Mesendoderm (in vitro differentiated cells): ENCODE results near the gene RHAG.
A peak's percentile ranks its signal among the peaks of the same experiment; 100 is the strongest.
"Not testable (repeated sequence)": the region's sequence is repeated elsewhere in the genome, so short reads cannot be mapped to it uniquely, and the experiment has no call there.

Experiments used
- DNase-seq: peaks from one replicate; pipeline ENCODE4 v3.0.0; 2013
- H2AK5ac ChIP-seq: 2 replicates; pipeline ENCODE4 v1.6.1; 2013; ENCODE audit warnings: low read length, inconsistent platforms
- H2BK120ac ChIP-seq: 2 replicates; pipeline ENCODE4 v1.6.1; 2013; ENCODE audit warnings: low read depth, mild to moderate bottlenecking, low read length, moderate library complexity, mixed read lengths
- H2BK15ac ChIP-seq: replicated peaks from 2 replicates; pipeline ENCODE4 v1.6.1; 2013; ENCODE audit warnings: low read depth, mild to moderate bottlenecking, moderate library complexity
- H2BK5ac ChIP-seq: 2 replicates; pipeline ENCODE4 v1.6.1; 2013; ENCODE audit warnings: low read length, inconsistent platforms
- H3K18ac ChIP-seq: 2 replicates; pipeline ENCODE4 v1.6.1; 2013; ENCODE audit warnings: mild to moderate bottlenecking, low read length, mixed read lengths
- H3K23ac ChIP-seq: one replicate; pipeline ENCODE4 v1.6.1; 2013; ENCODE audit warnings: low read length
- H3K27ac ChIP-seq: 2 replicates; pipeline ENCODE4 v1.5.1; 2013; ENCODE audit warnings: low read depth, mild to moderate bottlenecking, inconsistent platforms, low read length, moderate library complexity
- H3K27me3 ChIP-seq: 2 replicates; pipeline ENCODE4 v1.6.1; 2013; ENCODE audit warnings: low read length, control low read depth, mild to moderate bottlenecking, inconsistent platforms; ENCODE audit not compliant: insufficient read depth, poor library complexity
- H3K36me3 ChIP-seq: 2 replicates; pipeline ENCODE4 v1.6.1; 2013; ENCODE audit warnings: low read length, inconsistent platforms; ENCODE audit not compliant: control insufficient read depth, insufficient read depth
- H3K4ac ChIP-seq: one replicate; pipeline ENCODE4 v1.6.1; 2013; ENCODE audit warnings: low read depth, mild to moderate bottlenecking, low read length, moderate library complexity
- H3K4me1 ChIP-seq: 2 replicates; pipeline ENCODE4 v1.6.1; 2013; ENCODE audit warnings: low read depth, low read length, inconsistent platforms; ENCODE audit not compliant: control insufficient read depth
- H3K4me2 ChIP-seq: 2 replicates; pipeline ENCODE4 v1.6.1; 2013; ENCODE audit warnings: low read length
- H3K4me3 ChIP-seq: 2 replicates; pipeline ENCODE4 v1.5.1; 2013; ENCODE audit warnings: mild to moderate bottlenecking, low read length
- H3K56ac ChIP-seq: one replicate; pipeline ENCODE4 v1.6.1; 2013; ENCODE audit warnings: low read length
- H3K79me1 ChIP-seq: 2 replicates; pipeline ENCODE4 v1.6.1; 2013; ENCODE audit warnings: low read length, inconsistent platforms
- H3K79me2 ChIP-seq: 2 replicates; pipeline ENCODE4 v1.6.1; 2013; ENCODE audit warnings: mild to moderate bottlenecking, low read length; ENCODE audit not compliant: control insufficient read depth, insufficient read depth
- H3K9ac ChIP-seq: 2 replicates; pipeline ENCODE4 v1.6.1; 2013; ENCODE audit warnings: low read length, inconsistent platforms
- H4K5ac ChIP-seq: one replicate; pipeline ENCODE4 v1.6.1; 2013; ENCODE audit warnings: low read length
- H4K8ac ChIP-seq: one replicate; pipeline ENCODE4 v1.6.1; 2013; ENCODE audit warnings: low read depth, mild to moderate bottlenecking, control low read depth, low read length, moderate library complexity
- WGBS: extraction: QIAGEN DNeasy Blood & Tissue Kit; methylation state at CpG from one replicate; pipeline ENCODE4 v1.1.7; 2013; ENCODE audit warnings: low lambda C conversion rate, missing lambda C conversion rate; ENCODE audit not compliant: insufficient coverage; ENCODE audit errors: extremely low coverage; 5-methylcytosine and 5-hydroxymethylcytosine counted together

RHAG gene

DNA sequence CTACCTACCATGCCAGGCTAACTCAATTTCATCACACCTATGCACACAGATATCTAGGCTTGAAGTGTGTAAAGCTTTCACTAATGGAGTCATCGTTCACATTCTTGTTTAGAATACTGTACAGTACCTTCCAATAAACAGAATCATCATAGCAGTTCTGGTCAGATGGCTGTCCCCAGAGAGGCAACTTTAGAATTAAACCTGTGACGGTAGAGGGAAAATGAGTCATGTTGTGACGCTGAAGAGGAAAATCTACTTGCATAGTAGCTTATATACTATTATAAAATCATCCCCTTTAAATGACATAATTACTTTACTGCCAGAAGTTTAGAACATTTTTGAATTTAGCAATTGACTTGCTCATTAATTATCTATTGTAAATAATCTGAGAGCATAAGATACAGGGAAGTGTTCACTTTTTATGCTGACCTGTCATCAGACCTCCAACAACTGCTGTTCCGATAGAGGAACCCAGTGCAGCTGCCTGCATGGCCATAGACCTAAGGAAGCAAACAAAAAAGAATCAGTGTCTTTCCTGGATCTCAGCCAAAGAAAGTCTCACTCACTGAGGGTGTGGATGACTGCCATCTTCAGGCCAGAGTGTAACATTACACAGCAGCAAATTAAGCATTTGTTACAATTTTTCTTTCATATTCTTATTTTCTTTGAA, 29.8 kb downstream of the RHAG start:
- Histone ChIP-seq H3K18ac (no peak overlapping the region), H4K8ac (no peak overlapping the region), H3K4me2 (no peak overlapping the region), H3K4me3 (no peak overlapping the region), H3K4me1 (no peaks in the 10 kb centered on the region), H3K23ac (no peak overlapping the region), H4K5ac (no peak overlapping the region), H2AK5ac (no peak overlapping the region), H2BK120ac (no peak overlapping the region), H3K27ac (no peak overlapping the region), H2BK5ac (no peak overlapping the region), H3K36me3 (no peaks in the 10 kb centered on the region), H3K79me2 (no peaks in the 10 kb centered on the region), H3K27me3 (no peaks in the 10 kb centered on the region), H3K9ac (no peak overlapping the region), H3K79me1 (no peaks in the 10 kb centered on the region), H3K56ac (no peak overlapping the region), H2BK15ac (no peak overlapping the region), H3K4ac (no peak overlapping the region)
- whole genome bisulfite sequencing = no CpG with 5 or more reads among the region's 4 CpGs
- peak; percentile 70 for DNase-seq

DNA sequence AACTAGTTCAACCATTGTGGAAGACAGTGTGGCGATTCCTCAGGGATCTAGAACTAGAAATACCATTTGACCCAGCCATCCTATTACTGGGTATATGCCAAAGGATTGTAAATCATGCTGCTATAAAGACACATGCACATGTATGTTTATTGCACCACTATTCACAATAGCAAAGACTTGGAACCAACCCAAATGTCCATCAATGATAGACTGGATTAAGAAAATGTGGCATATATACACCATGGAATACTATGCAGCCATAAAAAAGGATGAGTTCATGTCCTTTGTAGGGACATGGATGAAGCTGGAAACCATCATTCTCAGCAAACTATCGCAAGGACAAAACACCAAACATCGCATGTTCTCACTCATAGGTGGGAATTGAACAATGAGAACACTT, 32.6 kb downstream of the RHAG start:
- not testable (repeated sequence) for H3K4me3 ChIP-seq, DNase-seq

DNA sequence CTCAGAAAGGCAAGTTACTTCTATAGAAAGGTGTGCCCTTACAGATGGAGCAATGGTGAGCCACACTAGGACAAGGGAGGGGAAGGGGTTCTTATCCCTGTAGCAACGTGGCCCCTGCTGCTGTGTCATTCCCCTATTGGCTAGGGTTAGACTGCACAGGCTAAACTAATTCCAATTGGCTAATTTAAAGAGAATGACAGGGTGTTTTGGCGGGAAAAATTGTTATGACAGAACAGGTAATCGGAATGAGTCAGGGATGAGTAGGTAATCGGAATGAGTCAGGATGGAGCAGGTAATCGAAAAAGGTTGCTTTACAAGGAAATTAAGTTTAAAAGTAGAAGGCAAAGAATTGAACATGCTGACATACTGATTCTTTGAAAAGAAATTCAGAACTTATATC, 49.4 kb downstream of the RHAG start:
- not testable (repeated sequence) for H2BK5ac ChIP-seq, H3K56ac ChIP-seq, H3K27me3 ChIP-seq, H4K8ac ChIP-seq, H3K79me2 ChIP-seq, H3K4me2 ChIP-seq, H4K5ac ChIP-seq, H3K18ac ChIP-seq, H3K36me3 ChIP-seq, H2BK120ac ChIP-seq, H3K4ac ChIP-seq, H3K9ac ChIP-seq, H3K4me1 ChIP-seq, H2BK15ac ChIP-seq, H3K79me1 ChIP-seq, H2AK5ac ChIP-seq, H3K4me3 ChIP-seq, H3K27ac ChIP-seq, DNase-seq, H3K23ac ChIP-seq
- no CpG with 5 or more reads among the region's 5 CpGs for WGBS

More for the DNA sequence above, 32.6 kb downstream of the RHAG start:
- H3K4me1 ChIP-seq, H3K4me2 ChIP-seq, H2BK120ac ChIP-seq, H3K9ac ChIP-seq, H3K79me1 ChIP-seq, H3K23ac ChIP-seq, H3K27ac ChIP-seq, H3K4ac ChIP-seq, H3K18ac ChIP-seq, H2BK15ac ChIP-seq, H2BK5ac ChIP-seq, H3K56ac ChIP-seq, H2AK5ac ChIP-seq, H3K36me3 ChIP-seq, H3K79me2 ChIP-seq, H4K5ac ChIP-seq, H4K8ac ChIP-seq, H3K27me3 ChIP-seq: not testable (repeated sequence)
- no CpG with 5 or more reads among the region's 3 CpGs for WGBS

DNA sequence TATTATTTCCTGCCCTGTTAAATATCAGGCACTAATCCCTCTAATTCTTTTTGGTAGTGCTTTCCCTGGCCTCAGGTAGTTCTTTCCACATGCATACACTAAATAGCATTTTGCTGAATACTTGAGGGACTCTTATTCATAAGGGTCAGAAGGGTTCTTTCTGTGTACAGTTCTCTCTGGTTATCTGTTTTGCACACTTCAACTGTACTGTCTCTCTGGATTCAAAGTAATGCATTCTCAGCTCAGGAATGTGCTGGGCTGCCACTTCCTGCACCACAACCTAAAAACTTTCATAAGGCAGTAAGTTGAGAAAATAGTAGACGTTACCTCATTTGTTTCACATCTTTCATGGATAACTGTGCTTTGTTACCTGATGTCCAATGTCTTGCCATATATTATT, 54.1 kb downstream of the RHAG start:
- H4K8ac ChIP-seq = no peak overlapping the region
- no peak overlapping the region for H3K4me3 ChIP-seq
- DNase-seq = no peak
- no CpG with 5 or more reads among the region's 1 CpG for WGBS
- no peak overlapping the region for H2BK5ac ChIP-seq
- H3K56ac ChIP-seq = no peak overlapping the region
- H3K9ac ChIP-seq = no peak overlapping the region
- no peak overlapping the region for H3K23ac ChIP-seq
- no peaks in the 10 kb centered on the region for H3K79me1 ChIP-seq
- H2BK15ac ChIP-seq = no peak overlapping the region
- H3K27ac ChIP-seq = no peak overlapping the region
- no peak overlapping the region for H2AK5ac ChIP-seq
- H3K4ac ChIP-seq = no peak overlapping the region
- no peak overlapping the region for H4K5ac ChIP-seq
- no peak overlapping the region for H3K4me2 ChIP-seq
- no peaks in the 10 kb centered on the region for H3K36me3 ChIP-seq
- H3K27me3 ChIP-seq = no peaks in the 10 kb centered on the region
- no peaks in the 10 kb centered on the region for H3K4me1 ChIP-seq
- no peaks in the 10 kb centered on the region for H3K79me2 ChIP-seq
- no peak overlapping the region for H2BK120ac ChIP-seq
- H3K18ac ChIP-seq = no peak overlapping the region

DNA sequence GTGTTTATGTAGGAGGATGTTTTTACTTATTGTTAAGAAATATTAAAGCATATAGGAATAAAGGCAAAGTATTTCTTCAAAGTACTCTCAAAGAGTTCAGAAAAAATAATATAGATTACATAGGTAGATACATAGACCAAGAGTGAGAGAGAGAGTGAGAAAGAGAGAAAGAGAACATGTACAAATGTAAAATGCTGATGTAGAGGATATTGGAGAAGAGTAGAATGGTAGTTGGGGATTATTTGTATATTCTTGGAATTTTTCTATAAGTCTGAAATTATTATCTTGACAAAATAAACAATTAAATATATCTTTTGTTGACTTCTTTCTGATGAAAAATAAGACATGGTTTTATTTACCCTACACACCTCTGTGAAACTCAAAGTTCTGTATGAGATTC, 57.0 kb downstream of the RHAG start:
- Histone ChIP-seq H3K79me1 (no peaks in the 10 kb centered on the region), H3K4ac (no peak overlapping the region), H3K9ac (no peak overlapping the region), H3K27ac (no peak overlapping the region), H3K56ac (no peak overlapping the region), H4K5ac (no peak overlapping the region), H3K18ac (no peak overlapping the region), H2BK120ac (no peak overlapping the region), H3K36me3 (no peaks in the 10 kb centered on the region), H2BK15ac (no peak overlapping the region), H2BK5ac (no peak overlapping the region), H3K27me3 (no peaks in the 10 kb centered on the region), H3K79me2 (no peaks in the 10 kb centered on the region), H3K4me2 (no peak overlapping the region), H2AK5ac (no peak overlapping the region), H3K4me1 (no peaks in the 10 kb centered on the region), H4K8ac (no peak overlapping the region), H3K23ac (no peak overlapping the region), H3K4me3 (no peak overlapping the region)
- no peak for DNase-seq

DNA sequence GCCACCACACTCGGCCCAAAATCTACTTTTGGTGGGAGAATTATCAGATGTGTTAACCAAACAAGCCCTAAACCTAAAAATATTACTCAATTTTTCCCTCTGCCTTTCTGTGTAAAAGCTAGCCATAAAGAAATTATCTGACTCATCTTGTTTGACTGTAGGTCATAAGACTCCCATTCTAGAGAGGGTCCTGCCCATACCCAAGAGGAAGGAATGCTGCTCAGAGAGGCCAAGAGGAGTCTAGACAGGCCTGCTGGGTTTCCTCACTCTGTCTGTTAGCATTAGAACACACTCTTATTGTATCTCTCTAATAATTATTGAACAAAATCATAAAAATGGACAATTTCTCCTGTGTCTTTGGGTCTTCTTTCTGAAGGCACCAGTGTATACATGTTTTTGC, 60.0 kb downstream of the RHAG start:
- Histone ChIP-seq H3K23ac (no peak overlapping the region), H3K79me2 (no peaks in the 10 kb centered on the region), H3K4me1 (no peaks in the 10 kb centered on the region), H3K27ac (no peak overlapping the region), H3K27me3 (no peaks in the 10 kb centered on the region), H3K18ac (no peak overlapping the region), H3K79me1 (no peaks in the 10 kb centered on the region), H3K4me2 (no peak overlapping the region), H2AK5ac (no peak overlapping the region), H2BK15ac (no peak overlapping the region), H2BK5ac (no peak overlapping the region), H3K36me3 (no peaks in the 10 kb centered on the region), H4K8ac (no peak overlapping the region), H3K56ac (no peak overlapping the region), H2BK120ac (no peak overlapping the region), H3K9ac (no peak overlapping the region), H3K4me3 (no peak overlapping the region), H3K4ac (no peak overlapping the region), H4K5ac (no peak overlapping the region)
- no CpG with 5 or more reads among the region's 1 CpG for WGBS
- no peak for DNase-seq
